Erythroblast (primary cell): ENCODE results near the gene PARD3.

Source experiments
- GATA1 ChIP-seq: IDR thresholded peaks from 2 replicates; pipeline ENCODE4 v1.6.1; 2011; ENCODE audit warnings: low read depth, mild to moderate bottlenecking, control low read depth, low read length, moderate library complexity
- POLR2A ChIP-seq: IDR thresholded peaks from 2 replicates; pipeline ENCODE4 v1.6.1; 2011; ENCODE audit warnings: mild to moderate bottlenecking, low read length

GRCh38 chr10:34075254-34075926 lies 739.7 kb downstream of the PARD3 start:
- TF ChIP-seq POLR2A (no peak), GATA1 (no peak)
